HG02885 (cell line): ENCODE measurements around the gene KCNH1.

Source experiments
- ATAC-seq: cut with Tn5 transposase; IDR thresholded peaks from one replicate; pipeline ENCODE4 v1.9.1; 2021; ENCODE audit warnings: mild to moderate bottlenecking; ENCODE audit not compliant: unreplicated experiment, poor library complexity

The KCNH1 gene

DNA sequence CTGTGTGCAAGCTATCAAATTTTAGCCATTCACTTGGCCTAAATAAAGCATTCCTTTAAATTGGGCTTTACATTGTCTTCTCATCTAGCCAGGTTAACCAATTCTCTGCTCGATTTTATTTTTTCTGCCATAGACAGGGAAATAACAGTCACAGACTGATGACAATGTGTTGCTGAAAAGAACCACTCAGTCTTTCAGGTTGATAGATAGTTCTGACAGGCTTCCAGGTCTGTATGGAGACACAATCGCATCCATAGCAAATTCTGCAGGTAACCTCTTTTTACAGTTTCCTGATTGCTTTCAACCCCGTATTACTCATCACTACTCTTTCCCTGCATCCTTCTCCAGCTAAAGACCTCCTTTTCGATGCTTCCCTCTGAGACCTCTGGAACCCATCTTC, 198.0 kb downstream of the KCNH1 start:
- ATAC-seq: no peak

DNA sequence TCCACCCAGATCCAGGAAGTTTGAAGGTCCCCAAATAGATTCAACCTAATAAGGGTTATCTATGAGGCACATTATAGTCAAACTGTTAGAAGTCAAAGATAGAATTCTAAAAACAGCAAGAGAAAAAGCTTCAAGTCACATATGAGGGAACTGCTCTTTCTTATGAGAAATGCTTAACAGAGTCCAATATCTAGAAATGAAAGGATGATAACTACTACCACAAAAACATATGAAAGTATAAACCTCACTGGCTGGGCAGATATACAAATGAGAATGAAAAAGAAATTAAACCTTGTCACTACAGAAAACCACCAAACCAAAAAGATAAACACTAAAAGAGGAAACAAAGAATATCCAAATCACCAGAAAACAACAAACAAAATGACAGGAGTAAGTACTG, 201.8 kb downstream of the KCNH1 start:
- ATAC-seq: no peak

DNA sequence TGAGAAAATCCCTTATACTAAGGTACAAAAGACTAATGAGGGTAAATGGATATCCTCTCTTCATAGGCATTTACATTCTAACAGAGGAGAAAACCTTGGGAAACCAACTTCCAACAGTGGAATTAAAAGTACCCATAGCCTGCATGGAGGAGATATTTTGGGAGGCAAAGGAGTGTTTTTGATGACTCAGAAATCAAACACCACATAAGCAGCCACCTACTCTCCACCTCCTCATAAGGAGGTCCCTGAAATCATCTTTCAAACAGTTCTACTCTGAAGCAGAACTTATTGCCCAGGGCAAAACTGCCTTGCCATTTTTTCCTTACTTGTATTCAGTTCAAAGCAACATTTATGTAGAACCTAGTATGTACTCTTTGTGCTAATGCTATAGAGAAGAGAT, 211.3 kb downstream of the KCNH1 start:
- ATAC-seq: no peak

DNA sequence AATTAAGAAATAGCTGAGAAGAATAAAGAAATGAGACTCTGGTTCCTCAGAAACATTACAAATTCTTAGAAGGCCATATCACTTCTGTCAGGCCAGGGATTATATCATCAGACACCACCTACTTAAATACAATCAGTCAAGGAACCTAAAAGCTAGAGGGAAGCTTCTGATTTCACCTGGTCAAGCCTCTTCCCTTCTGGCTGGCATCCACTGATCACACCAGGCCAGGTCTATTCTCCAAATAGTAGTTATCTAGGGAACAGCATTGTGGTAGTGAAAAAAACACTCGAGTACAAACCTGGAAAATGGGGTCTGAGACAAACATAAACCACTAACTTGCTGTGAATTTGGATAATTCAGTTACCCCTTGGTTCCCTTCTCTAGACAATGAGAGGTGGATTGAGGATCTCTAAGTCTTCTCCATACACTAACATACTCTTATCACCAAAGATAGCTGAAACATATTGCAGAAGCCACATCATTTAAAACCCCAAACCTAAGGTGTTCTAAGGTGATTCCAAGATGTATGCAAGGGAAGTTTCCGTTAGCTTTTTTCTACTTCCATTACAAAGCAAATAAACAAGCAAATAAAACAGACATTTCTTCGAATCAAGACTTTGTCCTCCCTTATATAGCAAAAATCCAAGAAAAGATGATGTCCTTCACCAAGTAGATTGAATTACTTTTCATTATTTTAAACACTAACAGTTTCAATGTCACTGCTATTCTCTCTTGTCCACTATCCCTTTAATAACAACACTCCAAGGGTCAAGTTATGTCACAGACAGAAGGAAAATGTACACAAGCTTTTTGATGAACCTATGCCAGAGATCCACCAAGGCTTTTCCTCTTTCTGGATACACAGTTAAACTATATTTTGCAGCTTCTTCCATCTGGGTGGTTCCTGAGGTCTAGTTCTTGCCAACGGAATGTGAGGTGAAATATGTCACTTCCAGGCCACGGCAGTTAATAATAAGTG, 212.9 kb downstream of the KCNH1 start:
- no peak for ATAC-seq

DNA sequence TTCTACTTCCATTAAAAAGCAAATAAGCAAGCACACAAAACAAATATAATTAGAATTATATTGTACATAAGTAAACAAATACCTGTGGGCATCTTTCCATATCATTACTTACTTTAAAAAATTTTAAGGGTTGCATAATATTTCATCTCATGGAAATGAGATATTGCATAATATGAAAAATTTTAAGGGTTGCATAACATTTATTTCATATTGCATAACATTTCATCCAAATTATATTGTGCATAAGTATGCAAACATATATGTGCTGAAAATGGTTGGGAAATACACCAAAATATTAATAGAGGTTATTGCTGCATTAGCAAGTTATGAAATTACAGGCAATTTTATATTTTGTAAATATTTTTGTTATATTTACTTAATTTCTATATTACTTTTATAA, 213.7 kb downstream of the KCNH1 start:
- ATAC-seq: no peak

DNA sequence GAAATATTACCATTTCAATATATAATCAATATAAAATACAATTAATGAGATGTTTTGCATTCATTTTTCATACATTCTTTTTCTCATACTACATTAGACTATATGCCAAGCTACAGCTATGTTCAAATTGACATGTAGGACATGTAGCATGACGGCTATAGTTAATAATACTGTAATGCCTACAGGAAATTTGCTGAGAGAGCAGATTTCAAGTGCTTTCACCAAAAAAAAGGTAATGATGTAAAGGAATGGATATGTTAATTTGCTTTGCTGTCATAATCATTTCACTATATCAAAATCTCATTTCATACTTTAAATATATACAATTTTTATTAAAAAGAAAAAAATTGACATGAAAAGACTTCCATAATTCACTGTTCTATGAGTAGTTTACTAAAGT, 215.1 kb downstream of the KCNH1 start:
- no peak for ATAC-seq

DNA sequence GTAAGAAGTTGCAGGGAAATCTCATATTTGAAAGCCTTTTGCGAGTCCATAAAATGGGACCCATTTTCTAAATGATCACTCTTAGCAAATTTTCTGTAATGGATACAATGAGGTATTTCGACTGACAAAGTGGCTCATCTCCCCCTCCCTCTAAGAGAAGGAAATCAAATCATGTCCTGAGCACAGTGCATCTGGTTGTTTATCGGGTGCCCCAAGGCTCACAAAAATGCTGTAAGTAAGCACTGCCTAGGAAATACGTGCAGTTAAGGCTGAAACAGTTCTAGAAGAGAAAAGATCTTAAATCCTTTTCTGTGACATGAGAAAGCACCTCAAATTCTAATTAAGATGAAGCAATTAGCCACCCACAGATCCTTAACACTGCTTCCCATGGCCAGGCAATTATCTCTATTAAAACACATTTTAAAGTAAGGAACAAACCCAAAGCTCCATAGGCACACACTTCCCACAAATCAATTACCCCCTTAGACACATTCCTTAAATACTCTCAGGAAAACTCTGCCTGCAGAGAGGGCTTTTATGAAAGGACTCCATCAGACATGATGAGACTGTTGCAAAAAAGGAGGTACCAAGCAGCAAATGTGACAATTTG, 216.3 kb downstream of the KCNH1 start:
- no peak for ATAC-seq

DNA sequence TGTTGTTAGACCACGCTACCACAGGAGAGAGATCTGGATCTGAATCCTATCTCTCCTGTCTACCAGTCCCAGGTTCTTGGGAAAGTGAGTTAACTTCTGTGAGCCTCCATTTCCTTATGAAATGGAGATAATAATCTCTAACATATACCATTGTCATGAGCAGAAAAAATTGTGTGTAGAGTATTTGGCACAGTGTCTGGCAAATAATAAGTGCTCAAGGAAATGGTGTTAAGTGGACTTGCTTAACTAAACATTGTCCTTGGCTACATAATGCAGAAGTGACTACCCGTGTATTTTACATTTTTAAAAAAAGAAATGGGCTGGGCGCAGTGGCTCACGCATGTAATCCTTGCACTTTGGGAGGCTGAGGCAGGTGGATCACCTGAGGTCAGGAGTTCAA, 217.4 kb downstream of the KCNH1 start:
- no peak for ATAC-seq

DNA sequence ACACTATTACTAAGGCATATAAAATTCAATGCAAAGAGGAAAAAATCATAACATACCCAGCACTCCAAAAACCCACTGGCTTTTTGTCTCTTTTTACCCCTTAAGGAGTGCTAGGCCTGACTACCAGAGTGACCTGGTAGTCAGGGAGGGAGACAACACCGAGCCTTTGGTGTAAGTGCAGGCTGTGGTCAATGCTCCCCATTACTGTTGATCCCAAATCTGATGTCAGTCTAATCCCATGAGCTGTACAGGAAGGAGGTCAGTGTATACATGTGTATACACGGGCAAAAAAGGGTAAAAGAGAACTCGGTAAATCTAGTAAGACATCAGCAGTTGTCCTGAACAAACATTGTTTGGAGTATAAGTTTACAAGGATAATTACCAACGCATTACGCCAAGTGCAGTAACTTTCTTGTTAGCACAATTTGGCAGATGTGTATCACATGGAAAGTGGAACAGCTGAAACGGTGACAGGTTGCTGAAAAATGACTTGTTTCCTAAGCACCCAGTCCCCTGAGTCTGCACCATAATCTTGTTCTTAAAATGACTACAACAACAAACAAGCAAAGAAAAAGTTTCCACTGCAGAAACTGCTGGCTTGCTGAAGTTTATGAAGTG, 217.9 kb downstream of the KCNH1 start:
- no peak for ATAC-seq

DNA sequence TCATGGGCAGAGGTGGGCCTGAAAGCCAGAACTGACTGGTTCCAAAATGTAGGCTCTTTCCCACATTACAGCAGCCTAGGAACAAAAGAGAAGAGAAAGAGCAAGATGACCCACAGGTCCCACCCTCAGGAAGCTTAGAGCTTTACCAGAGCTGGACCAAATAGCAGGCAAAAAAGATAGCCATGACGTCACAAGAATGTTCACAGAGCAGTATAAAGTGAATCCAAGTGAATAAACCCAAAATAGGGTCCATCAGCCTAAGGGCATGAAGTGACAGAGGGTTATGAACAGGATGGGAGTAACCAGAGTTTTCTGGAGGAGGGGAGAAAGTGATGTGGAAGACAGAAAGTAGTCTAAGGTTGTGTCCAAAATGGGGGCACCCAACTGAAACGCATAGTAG, 221.2 kb downstream of the KCNH1 start:
- no peak for ATAC-seq

DNA sequence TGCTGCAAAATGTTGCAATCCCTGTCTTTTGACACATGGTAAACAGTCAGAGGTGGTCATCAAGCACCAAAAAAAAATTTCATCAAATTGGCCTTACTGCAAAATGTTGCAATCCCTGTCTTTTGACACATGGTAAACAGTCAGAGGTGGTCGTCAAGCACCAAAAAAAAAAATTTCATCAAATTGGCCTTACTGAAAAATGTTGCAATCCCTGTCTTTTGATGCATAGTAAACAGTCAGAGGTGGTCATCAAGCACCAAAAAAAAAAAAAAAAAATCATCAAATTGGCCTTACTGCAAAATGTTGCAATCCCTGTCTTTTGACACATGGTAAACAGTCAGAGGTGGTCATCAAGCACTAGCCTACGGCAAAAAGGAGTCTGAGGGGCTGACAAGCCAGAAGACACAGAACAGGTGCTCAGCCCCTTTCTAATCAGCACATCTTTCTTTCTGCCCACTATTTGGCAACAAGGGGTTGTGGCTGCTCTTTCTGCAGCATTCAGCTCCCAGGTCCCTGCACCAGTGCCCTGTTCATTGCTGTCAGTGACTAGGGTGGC, 223.8 kb downstream of the KCNH1 start:
- no peak for ATAC-seq

DNA sequence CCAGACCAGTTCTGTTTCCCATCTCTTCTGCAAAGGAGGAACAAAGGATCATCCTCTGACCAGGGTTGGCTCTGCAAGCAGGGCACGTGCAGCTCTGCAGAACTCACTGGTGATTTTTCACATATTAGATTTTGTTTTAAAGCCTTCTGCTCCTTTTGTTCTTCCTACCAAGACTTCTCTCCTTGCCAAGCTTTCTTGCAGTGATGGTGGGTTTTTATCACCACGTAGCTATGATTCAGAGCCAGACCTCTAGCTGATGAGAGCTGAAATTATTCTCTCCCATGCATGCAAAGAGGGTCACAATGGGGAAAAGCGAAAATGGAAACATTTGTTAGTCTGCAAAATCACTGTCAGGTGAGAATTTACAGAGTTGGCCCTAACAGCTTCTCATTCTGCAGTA, 225.2 kb downstream of the KCNH1 start:
- no peak for ATAC-seq

DNA sequence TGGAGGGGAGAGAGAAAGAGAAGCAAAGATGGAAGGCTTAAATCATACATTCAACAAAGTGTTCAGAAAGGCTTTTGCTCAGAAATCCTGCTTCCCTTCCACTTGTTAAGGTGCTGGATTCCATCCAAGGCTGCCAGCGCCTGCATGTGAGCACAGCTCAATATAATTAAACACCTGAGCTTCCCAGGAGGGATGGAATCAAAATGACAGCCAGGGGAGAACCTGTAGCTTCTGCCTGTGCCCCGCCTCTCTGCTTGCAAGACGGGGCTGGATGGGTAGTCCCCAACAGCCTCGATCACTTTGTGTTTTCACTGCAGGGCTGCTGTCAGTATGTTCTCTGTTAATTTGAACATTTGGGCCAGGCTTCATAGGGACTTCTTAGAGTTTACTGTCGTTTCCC, 225.7 kb downstream of the KCNH1 start:
- ATAC-seq: no peak

DNA sequence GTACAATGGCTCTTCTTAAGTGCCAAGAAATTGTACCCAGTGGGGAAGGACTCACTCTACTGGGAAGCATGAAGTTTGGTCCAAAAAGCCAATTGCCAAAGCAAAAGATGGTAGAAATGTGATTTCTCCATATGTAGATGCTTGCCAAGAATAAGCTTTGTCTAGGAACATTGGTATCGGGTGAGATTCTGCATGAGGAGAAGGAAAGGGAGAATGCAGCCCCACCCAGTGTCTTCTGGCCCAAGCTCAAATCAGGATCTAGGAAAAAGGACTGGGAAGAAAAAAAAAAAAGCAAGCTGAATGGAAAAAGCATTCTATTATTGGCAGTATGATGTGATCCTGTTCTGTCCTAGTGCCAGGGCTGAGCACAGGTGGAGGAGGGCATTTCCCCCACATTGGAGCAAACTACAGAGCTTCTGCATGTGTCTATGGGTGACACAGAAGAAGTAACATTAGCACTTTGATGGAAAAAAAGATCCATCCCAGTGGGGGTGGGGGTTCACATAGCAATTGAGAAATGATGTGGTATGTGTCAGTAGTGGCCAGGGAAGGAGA, 226.6 kb downstream of the KCNH1 start:
- ATAC-seq: no peak

DNA sequence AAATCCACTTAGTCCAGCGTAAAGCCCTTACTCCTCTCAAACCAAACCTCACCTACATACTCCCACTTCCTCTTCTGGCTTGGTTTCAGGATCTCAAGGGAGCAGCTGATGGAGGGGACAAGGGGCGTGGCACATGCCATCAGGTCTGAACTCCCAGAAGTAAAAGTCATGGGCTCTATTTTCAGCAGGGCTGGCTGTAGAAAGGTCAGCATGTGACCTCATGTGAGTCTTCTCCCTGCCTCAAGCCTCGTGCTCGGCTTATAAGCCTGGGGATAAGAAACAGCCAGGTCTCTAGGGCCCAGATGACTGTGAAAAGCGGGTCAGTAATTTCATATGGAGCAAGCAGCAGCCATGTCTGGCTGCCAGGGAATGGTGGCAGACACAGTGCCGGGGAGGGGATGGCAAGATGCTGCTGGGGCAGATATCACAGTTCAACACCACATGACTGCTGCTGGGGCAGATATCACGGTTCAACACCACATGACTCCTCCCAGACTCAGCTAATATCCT, 227.9 kb downstream of the KCNH1 start:
- ATAC-seq: no peak

DNA sequence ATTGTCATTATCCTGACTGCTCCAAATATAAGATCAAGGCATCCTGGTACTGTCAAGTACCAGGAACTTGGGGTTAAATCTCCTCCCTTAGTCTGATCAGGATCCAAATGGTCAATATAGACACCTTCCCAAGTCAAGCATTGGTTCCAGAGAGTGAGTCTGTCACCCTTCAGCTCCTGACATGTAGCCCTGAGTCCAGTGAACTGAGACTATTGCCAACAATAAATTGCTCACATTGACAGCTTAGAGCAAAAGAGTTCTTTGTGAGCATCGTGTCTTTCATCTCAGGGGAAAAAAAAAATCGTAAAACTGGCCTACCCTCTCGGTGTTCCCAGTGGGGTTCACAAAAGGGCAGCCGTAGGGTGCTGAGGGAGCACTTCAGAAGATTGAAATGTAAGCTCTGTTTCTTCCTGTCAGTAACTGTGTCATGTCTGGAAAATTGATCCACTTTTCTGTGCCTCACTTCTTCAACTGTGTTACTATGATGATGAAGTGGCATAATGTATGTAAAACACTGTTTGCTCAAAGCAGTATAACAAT, 228.5 kb downstream of the KCNH1 start:
- ATAC-seq: no peak

DNA sequence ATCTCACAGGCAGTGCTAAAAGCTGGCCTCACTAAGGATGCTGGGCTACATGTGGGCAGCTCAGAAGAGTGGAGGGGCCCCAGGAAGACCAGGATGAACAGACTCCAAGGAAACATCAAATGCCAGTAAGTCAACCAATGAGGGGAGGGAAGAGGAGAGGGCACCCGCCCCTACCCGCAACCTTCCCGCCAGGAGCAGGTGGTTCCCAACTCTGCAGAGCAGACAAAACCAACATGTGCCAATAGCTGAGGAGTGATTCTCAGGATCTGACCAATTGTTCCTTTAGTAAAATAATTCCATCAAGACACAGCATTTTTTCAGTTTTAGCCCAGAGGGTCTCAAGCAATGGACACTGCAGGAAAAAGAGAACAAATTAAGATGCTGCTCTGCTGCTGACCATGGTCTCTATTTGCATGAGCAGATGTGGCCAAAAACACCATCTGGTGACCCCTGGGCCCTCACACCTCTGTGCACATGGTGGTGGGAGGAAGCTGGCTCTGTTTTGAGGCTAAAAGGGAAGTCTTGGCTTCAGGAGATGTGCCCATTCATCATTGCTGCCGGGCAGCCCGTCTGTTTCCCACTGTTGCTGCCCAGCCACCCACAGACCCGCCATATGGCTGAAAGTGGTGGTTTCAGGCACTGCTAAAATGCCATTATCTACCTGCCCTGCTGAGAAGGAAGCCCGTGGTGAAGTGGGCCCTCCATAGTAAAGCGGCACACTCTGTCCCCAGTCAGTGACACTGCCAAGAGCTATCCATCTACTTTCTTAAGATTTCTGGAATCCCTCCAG, 231.8 kb downstream of the KCNH1 start:
- ATAC-seq: no peak

DNA sequence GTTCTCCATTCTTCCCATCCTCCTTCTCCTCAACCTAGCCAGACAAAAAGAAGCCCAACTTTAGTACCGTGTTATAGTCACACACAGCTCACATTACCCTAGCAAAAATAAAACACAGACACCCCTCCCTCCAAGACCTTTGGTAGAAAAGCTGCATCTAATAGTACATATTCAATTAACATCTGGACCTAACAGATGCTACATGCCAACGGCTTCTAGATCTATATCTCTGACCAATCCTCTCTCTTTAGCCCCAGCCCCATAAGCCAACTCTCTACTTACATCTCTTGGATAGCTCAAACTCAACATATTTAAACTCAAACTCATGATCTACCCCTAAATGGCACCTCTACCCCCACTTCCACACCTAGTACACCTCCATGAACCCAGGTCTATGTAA, 233.1 kb downstream of the KCNH1 start:
- ATAC-seq: no peak

DNA sequence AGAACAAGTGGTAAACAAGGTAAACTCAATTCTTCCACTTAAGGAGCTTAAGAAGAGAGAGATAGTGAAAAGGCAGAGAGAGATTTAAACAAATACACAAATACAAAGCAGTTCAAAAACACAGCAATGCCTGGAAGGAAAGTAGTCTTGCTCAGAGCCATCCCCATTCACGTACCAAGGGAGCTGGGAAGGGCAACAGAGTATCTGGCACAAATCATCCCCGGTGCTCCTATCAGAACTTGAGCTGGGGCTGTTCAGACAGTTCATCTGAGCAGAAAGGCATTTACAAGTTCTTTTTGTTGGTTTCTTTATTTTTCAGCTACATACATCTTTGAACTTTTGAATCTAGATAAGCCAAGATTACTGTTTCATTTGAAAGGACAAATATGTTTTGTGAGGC, 233.9 kb downstream of the KCNH1 start:
- no peak for ATAC-seq

DNA sequence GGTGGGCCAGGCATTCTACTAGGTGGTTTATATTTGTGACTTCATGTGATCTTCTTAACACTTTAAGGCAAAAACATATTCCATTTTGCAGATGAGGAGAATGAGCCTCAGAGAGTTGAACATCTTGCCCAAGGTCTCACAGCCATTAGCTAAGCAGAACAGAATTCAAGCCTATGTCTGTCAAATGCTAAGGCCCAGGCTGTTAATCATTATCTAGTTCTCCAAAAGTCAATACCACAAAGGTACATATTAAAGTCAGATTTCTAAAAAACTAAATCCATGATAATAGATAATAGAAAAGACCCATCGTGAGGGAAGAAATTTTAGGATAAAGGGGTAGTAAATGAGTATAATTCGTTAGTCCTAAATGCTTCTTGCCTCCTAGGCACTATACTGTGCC, 234.3 kb downstream of the KCNH1 start:
- ATAC-seq: no peak
